Measurements from ENCODE around the gene TBC1D1. TPM values are rescaled to one million over a fixed set of nuclear protein-coding genes. Genes with fewer than 3 reads are reported as not detected.

Gene TBC1D1
- total RNA-seq, 1 experiment from 2014 or later = 42.6 TPM

GRCh38 chr4:38077791-38078489 is 187.1 kb downstream of the TBC1D1 start:
- H3K4me3 ChIP-seq (ENCODE audit: low read depth, low read length, poor library complexity, severe bottlenecking) = no peak overlapping the region

DNA sequence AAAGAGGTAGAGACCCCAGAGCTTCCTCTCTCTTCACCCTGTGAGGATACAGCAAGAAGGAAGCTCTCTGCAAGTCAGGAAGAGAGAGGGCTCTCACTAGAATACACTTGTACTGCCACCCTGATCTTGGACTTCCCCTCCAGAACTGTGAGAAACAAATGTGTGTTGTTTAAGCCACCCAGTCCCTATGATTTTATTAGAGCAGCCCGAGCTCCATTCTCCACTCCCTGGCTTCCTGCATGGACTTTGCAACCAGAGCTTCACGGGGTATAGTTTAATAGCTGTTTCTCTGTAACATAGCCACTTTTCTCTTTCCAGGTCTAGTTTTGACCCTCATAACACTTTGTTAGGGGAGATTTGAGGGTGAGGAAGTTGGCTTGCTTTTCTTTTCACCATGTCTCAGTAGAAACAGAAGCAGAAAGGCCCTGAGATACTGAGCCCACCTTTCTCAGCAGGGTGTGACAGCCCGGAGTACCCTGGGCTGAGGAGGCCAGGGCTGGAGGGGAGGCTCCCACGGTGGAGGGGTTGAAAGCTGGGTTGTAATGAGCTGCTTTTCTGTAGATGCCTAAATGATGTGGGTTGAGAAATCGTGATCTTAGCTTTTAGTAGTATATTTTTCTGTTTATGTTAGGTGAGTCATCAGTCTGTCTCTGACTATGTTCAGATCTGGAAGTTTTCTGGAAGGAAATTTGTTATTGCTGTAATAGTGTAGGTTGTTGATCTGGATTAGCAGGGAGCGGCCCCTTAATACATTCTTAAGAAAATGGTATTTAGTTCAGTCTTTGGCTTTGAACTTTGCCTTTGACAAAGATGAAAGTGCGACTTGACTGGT is 187.9 kb downstream of the TBC1D1 start:
- no peak for DNase-seq (ENCODE audit: low spot score)
- no peak overlapping the region for H3K4me3 ChIP-seq (ENCODE audit: low read depth, low read length, poor library complexity, severe bottlenecking)
- no peaks in the 10 kb centered on the region for H3K4me1 ChIP-seq (ENCODE audit: insufficient read depth, low read length, poor library complexity, severe bottlenecking)
- H3K9me3 ChIP-seq (ENCODE audit: low read depth, low read length, poor library complexity, severe bottlenecking) = no peaks in the 10 kb centered on the region
- no peaks in the 10 kb centered on the region for H3K27me3 ChIP-seq (replicated peaks; ENCODE audit: insufficient read depth, low read depth, low read length, poor library complexity)
- no peaks in the 10 kb centered on the region for H3K36me3 ChIP-seq (ENCODE audit: insufficient read depth, low read length, poor library complexity, severe bottlenecking)
- BruUV-seq (replicated peaks) = no TSS peak
- no peak for TF ChIP-seq CTCF (conservative IDR thresholded peaks at IDR 0.05; ENCODE audit: low read depth, low read length)
- no peak for TF ChIP-seq EZH2 (IDR thresholded peaks at IDR 0.05; ENCODE audit: borderline replicate concordance, low read depth, low read length, poor library complexity, severe bottlenecking)
- ChIA-PET CTCF (no interaction called here), POLR2A (ENCODE audit: low non-redundant PET) (no interaction called here)
- no peak overlapping the region for H3K27ac ChIP-seq (ENCODE audit: low read depth, low read length, poor library complexity, severe bottlenecking)
- intact Hi-C loops (cut with micrococcal nuclease; ENCODE audit: unreplicated experiment) = no loop called here

More at GRCh38 chr4:38077791-38078489, 187.1 kb downstream of the TBC1D1 start:
- no peak for DNase-seq (ENCODE audit: low spot score)
- Histone ChIP-seq H3K4me1 (ENCODE audit: insufficient read depth, low read length, poor library complexity, severe bottlenecking) (no peaks in the 10 kb centered on the region), H3K36me3 (ENCODE audit: insufficient read depth, low read length, poor library complexity, severe bottlenecking) (no peaks in the 10 kb centered on the region), H3K27ac (ENCODE audit: low read depth, low read length, poor library complexity, severe bottlenecking) (no peak overlapping the region), H3K9me3 (ENCODE audit: low read depth, low read length, poor library complexity, severe bottlenecking) (no peaks in the 10 kb centered on the region), H3K27me3 (replicated peaks; ENCODE audit: insufficient read depth, low read depth, low read length, poor library complexity) (no peaks in the 10 kb centered on the region)
- TF ChIP-seq CTCF (conservative IDR thresholded peaks at IDR 0.05; ENCODE audit: low read depth, low read length) = no peak
- TF ChIP-seq EZH2 (IDR thresholded peaks at IDR 0.05; ENCODE audit: borderline replicate concordance, low read depth, low read length, poor library complexity, severe bottlenecking) = no peak
- no TSS peak for BruUV-seq (replicated peaks)
- POLR2A ChIA-PET (ENCODE audit: low non-redundant PET) = no interaction called here
- CTCF ChIA-PET = no interaction called here
- intact Hi-C loops (cut with micrococcal nuclease; ENCODE audit: unreplicated experiment) = no loop called here

DNA sequence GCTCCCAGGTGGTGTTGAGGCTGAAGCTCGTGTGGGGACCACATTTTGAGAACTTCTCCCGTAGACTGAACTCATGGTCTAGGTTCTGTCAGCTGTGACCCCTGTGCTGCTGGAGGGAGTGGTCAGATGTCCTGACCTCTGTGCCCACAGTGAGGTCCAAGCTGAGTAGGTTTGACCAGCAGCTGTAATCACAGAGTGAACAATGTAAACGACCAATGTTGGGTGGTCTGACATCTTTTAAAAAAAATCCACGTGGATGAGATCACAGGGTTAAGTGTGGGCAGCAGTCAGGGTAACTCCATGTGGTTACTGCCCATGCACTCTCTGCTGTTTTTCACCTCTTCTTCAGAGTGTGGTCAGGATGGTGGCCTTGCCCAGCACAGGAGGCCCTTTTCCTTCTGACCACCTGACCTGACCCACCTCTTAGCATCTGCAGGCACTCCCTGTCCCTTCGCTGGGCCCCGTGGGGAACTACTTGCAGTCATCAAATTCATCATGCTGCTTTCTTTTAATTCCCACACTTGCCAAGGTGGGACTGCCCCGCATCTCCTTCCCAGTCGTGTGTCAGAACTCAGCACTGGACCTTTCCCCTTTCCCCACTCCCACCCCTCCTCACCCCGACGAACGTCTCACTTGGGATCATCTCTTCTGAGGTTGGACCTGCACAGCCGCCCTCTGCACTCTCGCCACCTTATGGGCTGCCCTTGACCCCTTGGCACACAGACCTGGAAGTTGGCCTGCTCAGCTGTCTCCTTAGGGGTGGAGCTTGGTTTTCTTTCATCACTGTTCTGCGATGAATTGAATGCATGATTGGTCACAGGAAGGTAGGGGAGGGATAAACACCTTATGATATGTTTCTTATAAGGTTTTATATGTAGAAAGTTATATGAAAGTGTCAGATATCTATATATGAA is 189.4 kb downstream of the TBC1D1 start:
- intact Hi-C loops (cut with micrococcal nuclease; ENCODE audit: unreplicated experiment) = no loop called here
- Histone ChIP-seq H3K27ac (ENCODE audit: low read depth, low read length, poor library complexity, severe bottlenecking) (no peak overlapping the region), H3K4me1 (ENCODE audit: insufficient read depth, low read length, poor library complexity, severe bottlenecking) (no peaks in the 10 kb centered on the region), H3K4me3 (ENCODE audit: low read depth, low read length, poor library complexity, severe bottlenecking) (no peak overlapping the region), H3K9me3 (ENCODE audit: low read depth, low read length, poor library complexity, severe bottlenecking) (no peaks in the 10 kb centered on the region), H3K27me3 (replicated peaks; ENCODE audit: insufficient read depth, low read depth, low read length, poor library complexity) (no peaks in the 10 kb centered on the region), H3K36me3 (ENCODE audit: insufficient read depth, low read length, poor library complexity, severe bottlenecking) (no peaks in the 10 kb centered on the region)
- ChIA-PET POLR2A (ENCODE audit: low non-redundant PET) (no interaction called here), CTCF (no interaction called here)
- BruUV-seq (replicated peaks) = no TSS peak
- TF ChIP-seq EZH2 (IDR thresholded peaks at IDR 0.05; ENCODE audit: borderline replicate concordance, low read depth, low read length, poor library complexity, severe bottlenecking) (no peak), CTCF (conservative IDR thresholded peaks at IDR 0.05; ENCODE audit: low read depth, low read length) (no peak)
- no peak for DNase-seq (ENCODE audit: low spot score)
